GM21367 (cell line): ENCODE data around the gene ULBP3.
"Not testable (repeated sequence)": the region's sequence is repeated elsewhere in the genome, so short reads cannot be mapped to it uniquely, and the experiment has no call there.

Experiments used
- ATAC-seq: cut with Tn5 transposase; IDR thresholded peaks from one replicate; pipeline ENCODE4 v1.9.1; 2021; ENCODE audit not compliant: unreplicated experiment

Gene ULBP3

DNA sequence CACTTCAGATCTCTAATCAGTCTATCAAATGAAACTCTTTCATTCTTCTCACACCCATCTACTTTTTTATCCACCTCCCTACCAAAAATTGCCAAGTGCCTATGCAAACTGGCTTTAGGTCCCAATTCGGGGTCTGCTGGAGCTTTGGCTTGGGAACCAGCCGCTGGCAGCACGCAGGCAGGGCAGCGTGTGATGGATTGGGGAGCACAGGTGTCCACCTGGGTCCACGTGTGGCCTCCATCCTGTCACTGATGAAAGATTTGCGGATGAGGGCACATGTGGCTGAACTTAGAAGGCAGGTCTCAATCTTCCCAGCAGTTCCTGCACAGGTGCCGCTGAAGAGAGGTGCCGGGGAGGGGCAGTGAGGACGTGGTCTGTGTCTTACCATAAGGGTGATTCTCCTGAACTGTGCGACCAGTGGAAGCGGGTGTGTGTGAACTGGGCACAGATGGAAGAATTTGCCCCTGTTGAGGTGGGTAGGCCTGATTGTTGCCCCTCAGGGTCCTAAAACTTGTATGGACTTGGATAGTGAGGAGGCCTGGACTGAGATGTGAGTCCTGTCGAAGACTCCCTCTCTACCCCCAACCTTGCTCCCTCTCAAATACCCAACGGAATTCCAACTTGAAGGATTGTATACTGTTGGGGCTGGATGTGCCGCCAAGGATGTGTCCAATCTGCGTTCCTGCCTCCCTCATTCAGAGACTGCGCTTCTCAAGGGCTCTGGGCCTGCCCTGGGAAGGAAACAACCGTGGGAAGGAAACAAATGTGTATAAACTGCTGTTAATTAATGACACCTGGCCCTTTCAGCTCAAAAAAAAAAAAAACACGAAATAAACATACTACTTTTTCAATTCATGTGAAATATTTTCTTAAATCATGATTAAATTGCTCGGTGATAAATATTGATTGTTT is 25.2 kb downstream of the ULBP3 start:
- no peak for ATAC-seq

- ATAC-seq = no peak
These were observed 25.8 kb downstream of the ULBP3 start for GRCh38 chr6:150043096-150043495.

GRCh38 chr6:150038202-150039062 is 30.5 kb downstream of the ULBP3 start:
- ATAC-seq = no peak

DNA sequence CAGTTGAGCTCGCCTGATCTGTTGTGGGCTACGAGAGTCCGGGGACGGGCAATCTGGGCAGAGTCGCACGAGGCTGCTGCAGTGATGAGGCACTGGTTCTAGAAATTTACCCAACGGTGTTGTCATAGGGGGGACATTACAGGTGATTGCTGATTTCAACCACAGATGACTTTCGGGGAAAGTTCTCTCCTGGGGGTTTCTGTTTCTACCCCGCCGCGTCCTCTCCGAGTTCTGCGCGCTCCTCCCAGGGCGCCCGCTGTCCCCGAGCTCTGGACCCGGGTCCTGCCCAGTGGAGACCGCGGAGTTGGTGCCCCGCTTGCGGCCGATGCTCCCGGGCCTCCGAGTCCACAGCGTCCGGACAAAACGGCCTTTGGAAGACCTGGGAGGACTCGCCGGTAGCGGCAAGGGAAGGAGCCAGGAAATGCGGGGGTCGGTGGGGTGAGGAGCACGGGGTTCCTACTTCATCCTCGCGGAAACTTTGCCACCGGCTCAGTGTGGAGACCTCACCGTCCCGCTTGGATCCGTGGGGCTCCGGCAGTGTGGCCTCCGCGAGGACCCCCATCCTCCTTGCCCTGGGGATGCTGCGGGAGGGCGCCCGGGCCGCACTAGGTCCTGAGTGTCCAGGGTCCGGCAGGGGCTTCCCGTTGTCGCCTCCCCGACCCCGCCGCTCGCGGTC is 31.3 kb downstream of the ULBP3 start:
- ATAC-seq = no peak

DNA sequence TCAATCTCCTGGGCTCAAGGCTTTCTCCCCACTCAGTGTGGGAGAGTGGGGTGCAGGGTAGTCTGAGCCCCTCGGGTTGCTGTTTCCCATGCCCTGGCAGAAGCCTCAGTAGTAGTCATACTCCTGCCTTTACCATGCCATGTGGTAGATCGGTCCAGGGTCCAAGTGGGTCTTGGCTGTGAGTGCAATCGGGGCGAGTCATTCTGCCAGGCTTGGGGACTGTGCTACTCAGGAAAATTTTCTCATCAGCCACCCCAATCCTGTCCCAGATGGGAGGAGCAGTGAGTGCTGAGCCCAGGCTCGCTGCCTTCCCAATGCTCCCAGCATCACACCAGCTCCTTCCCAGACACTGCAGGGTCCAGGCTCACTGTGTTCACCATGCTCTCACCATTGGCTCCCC is 32.8 kb downstream of the ULBP3 start:
- ATAC-seq = no peak

DNA sequence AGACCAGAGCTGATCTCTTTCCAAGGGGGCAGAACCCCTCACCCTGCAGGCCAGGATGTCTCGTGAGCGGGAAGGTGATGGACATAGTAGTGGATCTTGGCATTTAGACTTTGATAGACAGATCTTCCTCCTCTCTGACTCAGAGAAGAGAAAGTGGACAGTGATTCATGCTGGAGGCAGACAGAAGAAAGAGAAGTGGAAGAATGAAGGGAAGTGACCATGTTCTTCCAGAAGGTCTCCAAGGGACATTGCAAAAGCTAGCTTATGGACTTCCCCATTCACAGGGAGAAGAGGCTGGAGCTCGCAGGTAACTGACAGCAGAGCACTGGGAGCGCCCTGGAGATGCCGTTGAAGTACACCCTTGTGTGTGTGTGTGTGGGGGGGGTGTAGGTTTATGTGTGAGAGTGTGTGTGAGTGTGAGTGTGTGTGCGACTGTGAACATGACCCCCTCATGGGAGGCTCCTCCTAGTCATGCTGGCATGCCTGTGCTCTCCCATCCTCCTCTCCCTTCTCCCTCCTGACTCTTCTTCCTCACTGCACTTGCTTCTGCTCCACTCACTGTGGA is 35.6 kb downstream of the ULBP3 start:
- ATAC-seq = no peak

DNA sequence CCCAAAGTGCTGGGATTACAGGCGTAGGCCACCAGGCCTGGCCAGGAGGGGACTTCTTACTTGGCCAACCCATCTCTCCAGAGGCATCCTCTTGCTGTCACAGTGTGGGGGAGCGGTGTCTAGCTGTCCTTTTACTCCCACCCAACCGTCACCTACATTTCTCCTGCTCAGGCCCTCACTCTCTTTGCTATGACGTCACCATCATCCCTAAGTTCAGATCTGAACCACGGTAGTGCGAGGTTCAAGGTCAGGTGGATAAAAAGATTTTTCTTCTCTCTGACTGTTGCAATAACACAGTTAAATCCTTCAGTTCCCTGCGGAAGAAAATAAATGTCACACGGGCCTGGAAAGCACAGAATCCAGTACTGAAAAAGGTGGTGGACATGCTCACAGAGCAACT is 36.3 kb downstream of the ULBP3 start:
- no peak for ATAC-seq

DNA sequence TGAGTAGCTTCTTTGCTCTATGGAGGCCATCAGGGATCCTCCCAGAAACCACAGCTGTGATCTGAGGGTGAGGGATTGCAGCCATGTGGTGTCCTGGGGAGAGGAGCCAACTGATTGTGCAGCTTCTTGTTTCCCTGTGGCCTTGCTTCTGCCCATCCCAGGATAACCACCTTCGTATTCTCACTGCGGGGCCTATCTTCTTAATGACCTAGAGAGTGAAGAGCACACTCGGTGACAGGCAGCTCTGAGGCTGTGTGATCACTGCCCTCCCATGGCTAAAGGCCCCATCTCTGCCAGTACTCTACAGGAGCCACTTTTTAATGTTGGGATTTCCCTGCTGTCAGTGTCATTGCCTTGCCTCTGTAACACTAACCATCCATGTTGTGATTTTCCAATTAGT is 38.3 kb downstream of the ULBP3 start:
- ATAC-seq = no peak

DNA sequence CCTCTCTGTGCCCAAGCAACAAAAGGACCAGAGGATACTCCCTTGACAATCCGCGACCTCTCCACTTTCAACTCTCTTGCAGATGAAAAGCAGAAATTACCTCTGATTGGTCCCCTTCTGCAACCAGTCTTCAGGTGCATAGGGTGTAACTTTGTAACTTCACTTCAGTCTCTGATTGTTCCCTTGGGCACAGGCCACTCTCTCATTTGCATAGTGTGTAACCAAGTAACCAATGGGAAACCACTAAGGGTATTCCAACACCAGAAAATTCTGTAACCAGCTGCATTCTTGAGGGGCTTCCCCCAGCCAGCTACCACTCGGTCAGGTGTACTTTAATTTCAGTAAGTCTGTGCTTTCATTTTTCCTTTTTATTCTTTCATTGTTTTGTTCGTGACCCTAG is 39.2 kb downstream of the ULBP3 start:
- ATAC-seq = no peak

GRCh38 chr6:150029276-150029675 is 39.6 kb downstream of the ULBP3 start:
- ATAC-seq = no peak

DNA sequence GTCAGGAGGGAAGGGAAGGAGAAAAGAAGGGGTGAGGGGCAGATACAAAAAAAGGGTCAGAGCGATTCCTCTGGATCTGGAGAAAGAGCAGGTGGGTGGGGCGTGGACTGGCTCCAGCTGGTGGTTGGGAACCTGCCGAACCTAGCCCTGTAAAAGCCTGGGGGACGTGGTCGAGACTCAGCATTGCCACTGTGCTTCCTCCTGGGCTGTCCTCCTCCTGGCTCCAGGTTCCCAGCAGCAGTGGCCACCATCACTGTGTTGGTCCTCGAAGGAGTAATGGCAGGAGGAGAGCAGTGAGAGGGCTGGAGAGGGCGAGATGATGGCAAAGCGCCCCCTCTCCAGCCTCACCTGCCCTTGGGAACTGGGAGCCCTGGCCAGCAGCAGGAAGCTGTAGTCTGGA is 40.1 kb downstream of the ULBP3 start:
- ATAC-seq = no peak

- no peak for ATAC-seq
These were observed 40.9 kb downstream of the ULBP3 start for GRCh38 chr6:150027806-150028565.

DNA sequence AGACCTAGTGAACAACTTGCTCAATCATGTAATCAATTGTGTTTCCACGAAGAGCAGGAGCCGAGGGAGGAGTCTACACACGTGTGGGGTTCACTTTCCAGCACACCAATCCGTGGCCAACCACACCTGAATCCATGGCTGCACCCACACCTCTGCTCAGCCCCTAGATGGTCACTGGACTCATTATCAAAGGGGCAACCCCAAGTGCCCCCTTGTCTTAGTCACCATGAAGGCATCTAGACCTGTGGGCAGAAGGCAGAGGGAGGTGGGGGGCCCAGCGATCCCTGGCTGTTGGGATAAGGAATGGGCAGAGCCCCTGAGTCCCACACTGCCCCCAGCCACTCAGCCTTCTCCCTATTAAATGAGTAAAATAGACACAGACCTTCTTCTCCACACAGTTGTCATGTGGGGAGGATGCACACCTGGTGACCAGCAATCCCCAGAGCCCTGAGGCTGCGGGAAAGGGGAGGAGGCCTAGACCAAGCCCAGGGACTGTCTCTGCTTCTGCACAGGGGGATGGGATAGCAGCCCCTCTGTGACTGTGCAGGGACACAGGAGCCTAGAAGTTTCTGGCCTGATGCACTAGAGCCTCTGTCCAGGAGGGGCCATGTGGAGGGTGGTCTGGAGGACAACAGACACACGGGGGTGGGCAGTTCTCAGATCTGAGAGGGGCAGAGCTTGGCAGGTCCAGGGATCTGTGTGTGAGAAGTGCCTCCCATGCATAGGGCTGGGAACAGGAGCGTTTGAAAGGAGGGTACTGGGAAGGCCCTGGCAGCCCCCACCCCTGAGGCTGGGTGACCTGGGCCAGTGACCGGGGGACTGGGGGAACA is 41.7 kb downstream of the ULBP3 start:
- ATAC-seq = no peak

DNA sequence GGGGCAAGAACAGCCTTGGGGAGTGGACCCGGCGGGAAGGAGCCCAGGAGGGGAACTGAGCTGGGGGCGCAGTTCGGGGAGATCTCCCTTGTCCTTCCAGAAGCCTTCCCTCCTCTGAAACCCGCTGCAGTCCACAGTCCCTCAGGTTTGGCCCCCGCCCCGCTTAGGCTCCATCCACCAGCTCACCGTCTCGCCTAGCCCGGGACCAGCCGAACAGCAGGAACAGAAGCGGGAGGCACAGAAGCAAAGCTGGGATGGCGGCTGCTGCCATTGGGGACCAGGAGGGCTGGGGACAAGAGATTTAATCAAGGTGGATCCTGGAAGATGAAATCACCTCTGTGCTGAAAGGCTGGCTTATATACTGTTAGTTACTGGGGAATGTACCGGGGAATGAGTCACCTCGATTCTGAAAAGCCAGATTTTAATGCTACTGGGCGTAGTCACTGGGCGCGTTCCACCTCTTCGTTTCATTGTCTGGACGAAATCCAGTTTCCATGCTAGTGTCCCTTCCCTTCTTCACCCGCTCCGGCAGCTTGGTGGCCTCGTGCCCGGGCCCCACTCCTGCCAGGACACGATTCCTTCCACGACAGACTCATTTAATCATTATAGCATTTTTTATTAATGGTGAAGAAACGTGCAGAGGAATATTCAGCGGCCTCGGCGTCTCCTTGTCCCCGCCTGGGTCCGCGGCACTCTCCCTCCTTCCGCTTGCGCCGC is 43.6 kb downstream of the ULBP3 start, which contains the start of gene RAET1L:
TSS of gene RAET1L (minus strand) at position 332 of the 717 bp plus-strand sequence. CDS start at position 271, 61 bp downstream.
- ATAC-seq = no peak

- ATAC-seq = no peak
These were observed 44.2 kb downstream of the ULBP3 start for GRCh38 chr6:150024646-150025155.

DNA sequence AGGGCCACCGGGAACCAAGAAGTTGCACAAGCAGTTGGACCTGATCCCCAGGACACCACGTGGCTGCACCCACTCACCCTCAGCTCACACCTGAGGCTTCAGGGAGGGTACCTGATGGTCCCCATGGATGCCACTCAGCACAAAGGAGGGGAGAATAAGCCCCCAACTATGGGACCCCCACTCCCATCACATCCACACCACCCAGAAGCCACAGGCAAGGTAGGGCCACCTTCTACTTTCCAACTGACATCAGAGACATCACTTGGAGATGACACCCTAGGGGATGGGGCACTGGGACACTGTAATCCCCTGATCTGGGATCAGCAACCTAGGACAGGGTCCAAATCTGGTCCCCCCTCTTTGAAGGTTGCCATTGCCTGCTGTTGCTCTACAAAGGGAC is 44.9 kb downstream of the ULBP3 start:
- ATAC-seq = not testable (repeated sequence)

DNA sequence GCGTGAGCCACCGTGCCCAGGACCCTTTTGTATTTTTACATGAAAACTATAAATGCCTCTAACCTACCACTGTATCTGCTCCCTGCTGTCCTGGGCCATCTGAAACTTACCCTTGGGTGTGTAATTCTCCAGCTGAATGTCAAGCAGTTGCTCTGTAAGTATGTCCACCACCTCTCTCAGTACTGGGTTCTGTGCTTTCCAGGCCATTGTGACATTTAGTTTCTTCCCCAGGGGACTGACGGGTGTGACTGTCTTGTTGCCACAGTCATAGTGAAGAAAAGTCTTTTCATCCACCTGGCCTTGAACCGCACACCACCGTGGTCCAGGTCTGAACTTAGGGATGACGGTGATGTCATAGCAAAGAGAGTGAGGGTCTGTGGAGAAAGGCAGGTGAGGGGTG is 47.1 kb downstream of the ULBP3 start:
- ATAC-seq = not testable (repeated sequence)

- no peak for ATAC-seq
These were observed 49.9 kb downstream of the ULBP3 start for GRCh38 chr6:150018846-150019580.
